B cell (primary cell): Measurements from ENCODE around the gene SNTG2.

Experiments used
- EZH2 ChIP-seq: IDR thresholded peaks from 2 replicates; pipeline ENCODE4 v1.6.1; 2012; ENCODE audit warnings: borderline replicate concordance, low read depth, mild to moderate bottlenecking, moderate library complexity, low read length; ENCODE audit not compliant: insufficient read depth, poor library complexity, severe bottlenecking
- TF ChIP-seq, protein P1 (sequence below): fragments of 200-600 bp; IDR thresholded peaks from one replicate; pipeline ENCODE4 v1.8.0; 2022; ENCODE audit warnings: antibody characterized with exemption, mild to moderate bottlenecking

DNA sequence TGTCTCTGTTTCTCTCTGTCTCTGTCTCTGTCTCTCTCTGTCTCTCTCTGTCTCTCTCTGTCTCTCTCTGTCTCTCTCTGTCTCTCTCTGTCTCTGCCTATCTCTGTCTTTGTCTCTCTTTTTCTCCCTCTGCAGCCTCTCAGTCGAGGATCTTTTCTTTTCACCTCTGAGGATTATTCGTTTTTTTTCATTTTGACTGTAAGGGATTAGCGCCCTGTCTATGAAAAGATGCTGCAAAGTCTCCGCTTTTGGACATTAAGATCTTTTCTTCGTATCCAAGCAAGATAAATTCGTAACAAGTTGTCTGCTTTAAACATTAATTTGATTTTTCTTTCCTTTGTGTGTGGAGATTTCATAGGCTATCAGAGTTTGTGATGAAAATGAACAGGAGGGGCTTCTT is 271.4 kb downstream of the SNTG2 start:
- no peak for TF ChIP-seq EZH2
- TF ChIP-seq, protein P1, sequence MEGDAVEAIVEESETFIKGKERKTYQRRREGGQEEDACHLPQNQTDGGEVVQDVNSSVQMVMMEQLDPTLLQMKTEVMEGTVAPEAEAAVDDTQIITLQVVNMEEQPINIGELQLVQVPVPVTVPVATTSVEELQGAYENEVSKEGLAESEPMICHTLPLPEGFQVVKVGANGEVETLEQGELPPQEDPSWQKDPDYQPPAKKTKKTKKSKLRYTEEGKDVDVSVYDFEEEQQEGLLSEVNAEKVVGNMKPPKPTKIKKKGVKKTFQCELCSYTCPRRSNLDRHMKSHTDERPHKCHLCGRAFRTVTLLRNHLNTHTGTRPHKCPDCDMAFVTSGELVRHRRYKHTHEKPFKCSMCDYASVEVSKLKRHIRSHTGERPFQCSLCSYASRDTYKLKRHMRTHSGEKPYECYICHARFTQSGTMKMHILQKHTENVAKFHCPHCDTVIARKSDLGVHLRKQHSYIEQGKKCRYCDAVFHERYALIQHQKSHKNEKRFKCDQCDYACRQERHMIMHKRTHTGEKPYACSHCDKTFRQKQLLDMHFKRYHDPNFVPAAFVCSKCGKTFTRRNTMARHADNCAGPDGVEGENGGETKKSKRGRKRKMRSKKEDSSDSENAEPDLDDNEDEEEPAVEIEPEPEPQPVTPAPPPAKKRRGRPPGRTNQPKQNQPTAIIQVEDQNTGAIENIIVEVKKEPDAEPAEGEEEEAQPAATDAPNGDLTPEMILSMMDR = no peak
